Stimulated activated CD8-positive, alpha-beta memory T cell treated with anti-CD3 and anti-CD28 coated beads, Interleukin-7, amount 100 ng/mL, for 48 hours (primary cell): ENCODE data around the gene AGAP1.

ENCODE experiments used
- DNase-seq, 2 donors: peaks; one replicate each; pipeline ENCODE4 v3.0.0-alpha.2; 2020; ENCODE audit warnings: low read depth in 1 of 2; ENCODE audit errors: extremely low read depth in 1 of 2

Gene AGAP1

GRCh38 chr2:236010920-236011685 lies 517.3 kb downstream of the AGAP1 start:
- DNase-seq = no peak

DNA sequence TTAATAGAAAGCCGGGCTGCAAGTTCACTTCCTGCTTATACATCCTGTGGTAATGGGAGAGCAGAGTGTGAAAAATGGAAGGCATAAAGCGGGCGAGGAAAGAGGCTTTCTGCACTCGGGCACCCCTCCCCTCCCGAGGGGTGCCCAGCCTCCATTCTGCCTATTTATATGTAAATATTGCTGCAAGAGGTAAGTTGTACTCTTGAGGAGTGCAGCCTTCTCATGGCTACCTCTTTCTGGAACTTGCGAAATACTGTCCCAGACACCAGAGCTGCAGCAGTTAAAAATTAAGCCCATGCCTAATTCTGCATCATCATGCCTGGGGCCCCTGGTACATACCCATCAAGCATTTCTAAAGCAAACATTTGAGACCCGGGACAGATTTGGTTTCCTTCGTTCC lies 518.3 kb downstream of the AGAP1 start:
- no peak for DNase-seq

DNA sequence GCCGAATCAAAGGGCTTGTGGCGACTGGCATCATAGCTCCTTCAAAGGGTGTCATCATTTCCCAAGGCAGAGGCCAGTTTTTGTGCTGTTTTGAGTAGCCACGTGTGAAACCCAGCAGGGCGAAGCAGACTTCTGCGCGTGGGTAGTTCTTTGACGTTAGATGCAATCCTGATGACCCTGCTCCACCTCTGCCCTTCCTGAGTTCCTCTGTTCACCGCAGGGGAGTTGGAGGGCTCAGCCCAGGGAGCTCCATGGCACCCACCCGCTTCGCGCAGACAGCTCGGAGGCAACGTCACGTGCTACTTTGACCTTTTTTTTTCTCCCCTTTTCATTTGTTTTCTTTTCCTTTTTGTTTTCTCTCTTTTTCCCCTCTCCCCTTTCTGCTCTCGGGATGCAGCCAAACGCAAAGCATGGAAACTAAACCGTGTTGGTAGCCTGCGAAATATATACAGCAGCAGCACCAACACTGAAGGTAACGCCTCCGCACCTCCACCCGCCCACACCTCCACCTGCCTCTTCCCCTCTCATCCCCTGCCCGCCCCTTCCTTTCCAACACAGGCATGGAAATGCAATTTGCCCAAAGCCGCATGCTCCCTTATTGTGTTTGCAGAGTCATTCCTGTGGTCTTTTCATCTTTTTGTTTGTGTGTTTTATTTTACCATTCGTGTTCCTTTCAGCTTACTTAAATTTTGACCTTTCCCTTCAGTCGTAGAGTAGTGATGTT lies 520.7 kb downstream of the AGAP1 start:
- no peak for DNase-seq

DNA sequence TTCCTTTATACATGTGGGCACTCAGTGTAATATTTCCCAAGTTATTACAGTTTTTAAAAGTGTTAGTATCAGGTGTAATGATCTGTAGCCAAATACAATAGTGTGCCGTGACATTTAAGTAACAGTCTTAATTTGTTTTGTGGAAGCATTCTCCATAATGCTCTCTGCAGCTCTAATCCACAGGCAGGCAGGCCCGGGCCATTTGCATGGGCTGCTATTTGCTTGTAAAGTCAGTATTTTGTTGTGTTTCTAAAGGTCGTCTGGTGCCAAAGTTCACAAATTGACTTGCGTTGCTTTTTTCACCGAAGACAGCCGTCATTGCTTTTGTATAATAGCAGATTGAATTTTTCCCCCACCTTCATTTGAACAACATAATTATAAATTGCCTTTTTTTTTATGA lies 521.3 kb downstream of the AGAP1 start:
- DNase-seq = no peak

DNA sequence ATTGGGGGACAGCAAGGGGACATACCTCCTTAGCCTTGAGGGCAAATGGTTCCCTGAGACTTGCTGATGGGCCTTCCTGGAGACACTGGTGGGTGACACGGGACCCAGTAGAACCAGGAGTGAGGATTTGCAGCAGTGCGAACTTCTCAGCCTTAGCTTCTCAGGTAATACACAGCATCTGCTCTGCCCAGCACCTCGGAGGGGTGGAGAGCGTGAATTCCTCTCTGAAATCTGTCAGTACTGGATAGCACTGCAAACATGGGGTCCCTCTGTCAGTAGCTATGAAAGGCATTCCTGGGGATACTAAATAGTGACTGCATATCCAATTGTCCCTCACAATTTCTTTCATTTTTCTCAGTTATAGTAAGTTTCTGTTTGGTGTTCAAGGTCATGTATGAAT lies 522.7 kb downstream of the AGAP1 start:
- no peak for DNase-seq

- no peak for DNase-seq
These were observed 523.6 kb downstream of the AGAP1 start for GRCh38 chr2:236017446-236017845.

DNA sequence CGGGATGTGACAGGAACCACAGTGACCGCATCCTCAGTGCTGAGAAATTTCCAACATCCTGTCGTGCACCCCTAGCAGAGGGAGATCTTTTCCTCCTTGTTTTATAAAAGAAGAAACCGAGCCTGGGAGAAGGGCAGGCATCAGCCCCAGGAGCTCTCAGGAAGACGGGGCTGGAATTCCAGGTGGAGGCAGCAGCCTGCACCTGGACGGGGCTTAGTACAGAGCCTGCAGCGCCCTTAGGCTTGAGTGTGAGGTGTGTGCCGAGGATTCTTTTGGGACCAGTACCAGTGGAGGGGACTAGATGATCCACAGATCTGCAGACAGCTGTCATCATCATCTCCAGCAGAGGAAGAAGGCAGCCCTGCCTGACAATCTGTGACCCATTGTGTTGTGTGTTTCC lies 525.6 kb downstream of the AGAP1 start:
- no peak for DNase-seq

GRCh38 chr2:236021499-236022057 lies 527.7 kb downstream of the AGAP1 start:
- DNase-seq = no peak

GRCh38 chr2:236022128-236022527 lies 528.3 kb downstream of the AGAP1 start:
- DNase-seq = no peak

GRCh38 chr2:236025892-236026291 lies 532.0 kb downstream of the AGAP1 start:
- no peak for DNase-seq

- no peak for DNase-seq
These were observed 533.0 kb downstream of the AGAP1 start for GRCh38 chr2:236026841-236027240.

GRCh38 chr2:236028066-236028465 lies 534.2 kb downstream of the AGAP1 start:
- no peak for DNase-seq

DNA sequence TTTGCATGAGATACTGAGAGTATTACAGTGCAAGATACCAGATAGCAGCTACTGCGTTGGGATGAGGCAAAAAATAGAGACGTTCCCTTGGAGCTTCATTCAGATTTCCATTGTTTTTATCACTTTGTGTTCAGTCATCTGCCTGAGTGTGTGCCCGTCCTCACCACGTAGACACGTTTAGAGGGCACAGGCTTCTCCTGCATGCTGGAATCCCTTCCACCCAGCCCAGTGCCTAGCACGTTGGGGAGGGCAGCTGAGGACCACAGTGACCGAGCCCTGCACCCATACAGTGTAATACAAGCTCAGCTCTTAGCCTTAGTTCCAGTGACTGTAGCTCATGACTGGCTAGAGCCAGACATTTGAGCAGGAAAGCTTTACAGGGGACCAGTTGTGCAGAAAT lies 539.6 kb downstream of the AGAP1 start:
- no peak for DNase-seq

- no peak for DNase-seq
These were observed 541.1 kb downstream of the AGAP1 start for GRCh38 chr2:236034974-236035373.

DNA sequence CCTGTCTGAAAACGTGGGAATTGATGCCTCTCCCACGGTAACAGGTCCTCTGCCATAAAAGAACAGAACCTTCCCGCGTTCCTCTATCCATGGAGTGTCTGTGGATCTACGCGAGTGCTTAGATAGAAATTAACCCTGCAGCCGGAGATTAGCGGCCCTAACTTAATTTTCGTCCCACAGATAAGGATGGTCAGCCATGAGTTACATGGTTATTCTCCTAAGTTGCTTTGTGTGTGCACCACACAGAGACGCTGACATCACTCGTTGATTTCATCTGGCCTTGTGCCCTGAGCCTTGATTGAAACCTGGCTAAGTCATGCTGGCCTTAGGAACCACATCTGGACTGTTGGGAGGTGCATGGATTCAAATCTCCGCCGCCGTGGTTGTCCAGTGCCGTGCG lies 542.2 kb downstream of the AGAP1 start:
- DNase-seq = no peak

GRCh38 chr2:236038096-236038495 lies 544.3 kb downstream of the AGAP1 start:
- no peak for DNase-seq

DNA sequence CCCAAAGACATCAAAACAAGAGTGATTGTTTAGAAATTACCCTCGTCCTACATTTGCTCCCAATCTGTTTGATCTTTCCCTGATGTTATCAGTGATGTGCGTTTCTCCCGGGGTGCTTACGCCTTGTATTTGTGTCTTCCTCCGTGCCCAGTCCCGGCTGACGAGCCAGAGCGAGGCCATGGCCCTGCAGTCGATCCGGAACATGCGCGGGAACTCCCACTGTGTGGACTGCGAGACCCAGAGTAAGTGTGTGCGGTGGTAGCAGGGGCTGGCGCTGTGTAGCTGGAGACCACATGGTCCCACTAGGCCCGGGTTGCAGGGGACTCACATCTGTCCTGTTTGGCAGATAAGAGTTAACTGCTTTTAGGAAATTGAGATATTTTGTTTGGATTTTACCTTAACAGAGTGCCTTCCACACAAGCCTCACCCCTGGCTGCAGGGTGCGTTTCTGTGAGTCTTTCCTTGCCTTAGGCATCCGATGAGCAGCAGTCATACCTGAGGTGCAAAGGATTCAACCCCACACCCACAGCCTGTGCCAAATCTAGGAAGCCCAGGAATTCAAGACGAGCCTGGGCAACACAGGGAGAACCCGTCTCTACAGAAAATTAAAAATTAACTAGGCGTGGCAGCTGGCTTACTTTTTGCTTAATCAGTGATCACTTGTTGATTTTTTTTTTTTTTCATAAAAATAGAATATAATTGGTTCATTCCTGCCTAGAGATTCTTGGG lies 546.9 kb downstream of the AGAP1 start:
- no peak for DNase-seq

- DNase-seq = no peak
These were observed 547.8 kb downstream of the AGAP1 start for GRCh38 chr2:236041616-236042015.

DNA sequence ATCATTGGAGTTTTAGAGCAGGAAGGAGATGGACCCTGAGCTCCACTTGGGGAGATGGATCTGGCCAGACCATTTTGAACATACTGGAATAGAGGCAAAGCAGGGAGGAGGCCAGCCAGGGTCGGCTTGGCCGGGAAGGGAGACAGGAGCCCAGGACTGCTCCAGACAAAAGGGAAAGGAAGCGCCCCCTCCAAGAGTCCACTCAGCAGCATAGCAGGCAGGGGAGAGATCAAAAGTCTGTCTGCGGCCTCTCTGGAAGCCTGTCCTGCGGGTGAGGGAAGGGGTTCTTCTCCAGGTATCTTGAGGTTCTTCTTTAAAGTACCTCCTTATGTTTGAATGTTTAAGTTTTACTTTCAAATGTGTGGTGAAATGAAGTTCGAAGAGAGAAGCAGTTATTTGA lies 548.2 kb downstream of the AGAP1 start:
- no peak for DNase-seq

GRCh38 chr2:236044191-236044590 lies 550.3 kb downstream of the AGAP1 start:
- DNase-seq = no peak
